Activated naive CD4-positive, alpha-beta T cell treated with anti-CD3 and anti-CD28 coated beads, Interleukin-2, amount 10 ng/mL, durations not matched to agents 7 days and 5 days (primary cell): ENCODE measurements around the gene PCDHA3.
"Not testable (repeated sequence)": the region's sequence is repeated elsewhere in the genome, so short reads cannot be mapped to it uniquely, and the experiment has no call there.

Experiments used
- CTCF ChIA-PET: fragments of 350-600 bp; sonication (Branson Sonifier 250); formaldehyde crosslinking; loops from one replicate; lab custom pipeline; 2021; ENCODE audit warnings: antibody characterized with exemption; lab: Charles Lee
- DNase-seq: peaks from one replicate; pipeline ENCODE4 v3.0.0-alpha.2; 2020
- H3K27ac Mint-ChIP-seq: one replicate; pipeline ENCODE4 v1.8.0; 2021; ENCODE audit warnings: mild to moderate bottlenecking, moderate library complexity, mixed read lengths
- H3K27me3 Mint-ChIP-seq: one replicate; pipeline ENCODE4 v1.8.0; 2021; ENCODE audit warnings: mild to moderate bottlenecking, mixed read lengths
- H3K36me3 Mint-ChIP-seq: one replicate; pipeline ENCODE4 v1.8.0; 2021; ENCODE audit warnings: mixed read lengths
- H3K4me1 Mint-ChIP-seq: one replicate; pipeline ENCODE4 v1.8.0; 2021; ENCODE audit warnings: mixed read lengths
- H3K4me3 Mint-ChIP-seq: one replicate; pipeline ENCODE4 v1.8.0; 2021; ENCODE audit warnings: mild to moderate bottlenecking, moderate library complexity, mixed read lengths
- H3K9me3 Mint-ChIP-seq: one replicate; pipeline ENCODE4 v1.8.0; 2021; ENCODE audit warnings: mixed read lengths

The PCDHA3 gene

GRCh38 chr5:140800816-140801493 is at the start of gene PCDHA3:
Gene PCDHA3, plus strand, starts transcription at chr5:140801057.
- H3K27ac Mint-ChIP-seq = peak within 1 kb of the TSS; percentile 49
- CTCF ChIA-PET = no interaction called here
- H3K4me3 Mint-ChIP-seq = peak within 1 kb of the TSS; percentile 10
- peaks cover 24% of the 10 kb centered on the region for H3K9me3 Mint-ChIP-seq
- no peak for DNase-seq
- peaks cover 4% of the 10 kb centered on the region for H3K27me3 Mint-ChIP-seq
- H3K36me3 Mint-ChIP-seq = peaks cover 2% of the 10 kb centered on the region
- H3K4me1 Mint-ChIP-seq = no peaks in the 10 kb centered on the region

- Mint-ChIP-seq H3K4me1 (no peaks in the 10 kb centered on the region), H3K27ac (no peak overlapping the region), H3K4me3 (no peak overlapping the region), H3K27me3 (no peaks in the 10 kb centered on the region), H3K9me3 (peaks cover 45% of the 10 kb centered on the region), H3K36me3 (no peaks in the 10 kb centered on the region)
- CTCF ChIA-PET = no interaction called here
- DNase-seq = no peak
These were observed 47.3 kb upstream of the PCDHA3 start for GRCh38 chr5:140753561-140753960.

- Mint-ChIP-seq H3K27ac (no peak overlapping the region), H3K4me3 (no peak overlapping the region), H3K9me3 (peaks cover 75% of the 10 kb centered on the region), H3K27me3 (no peaks in the 10 kb centered on the region), H3K4me1 (no peaks in the 10 kb centered on the region), H3K36me3 (peaks cover 3% of the 10 kb centered on the region)
- no peak for DNase-seq
- CTCF ChIA-PET = no interaction called here
These were observed 36.5 kb upstream of the PCDHA3 start for GRCh38 chr5:140764177-140764973.

- Mint-ChIP-seq H3K4me1 (no peaks in the 10 kb centered on the region), H3K4me3 (no peak overlapping the region), H3K27ac (no peak overlapping the region), H3K36me3 (peaks cover 3% of the 10 kb centered on the region), H3K27me3 (no peaks in the 10 kb centered on the region), H3K9me3 (peaks cover 69% of the 10 kb centered on the region)
- CTCF ChIA-PET = no interaction called here
- no peak for DNase-seq
These were observed 33.4 kb upstream of the PCDHA3 start for GRCh38 chr5:140767444-140767843.

GRCh38 chr5:140780512-140780911 is 20.3 kb upstream of the PCDHA3 start:
- CTCF ChIA-PET = no interaction called here
- H3K27me3 Mint-ChIP-seq = no peaks in the 10 kb centered on the region

GRCh38 chr5:140785905-140786686 is 14.8 kb upstream of the PCDHA3 start, which contains the start of gene PCDHA1:
Gene PCDHA1, plus strand, starts transcription at chr5:140786140.
- Mint-ChIP-seq H3K27me3 (peaks cover 20% of the 10 kb centered on the region), H3K36me3 (no peaks in the 10 kb centered on the region), H3K4me3 (no peak within 1 kb of the TSS), H3K9me3 (peaks cover 43% of the 10 kb centered on the region), H3K4me1 (no peaks in the 10 kb centered on the region), H3K27ac (no peak within 1 kb of the TSS)
- CTCF ChIA-PET = no interaction called here
- DNase-seq = no peak

More at GRCh38 chr5:140780512-140780911, 20.3 kb upstream of the PCDHA3 start:
- DNase-seq = no peak
- Mint-ChIP-seq H3K27ac (no peak overlapping the region), H3K9me3 (peaks cover 57% of the 10 kb centered on the region), H3K4me1 (no peaks in the 10 kb centered on the region), H3K4me3 (no peak overlapping the region), H3K36me3 (no peaks in the 10 kb centered on the region)

GRCh38 chr5:140787422-140787821 is 13.4 kb upstream of the PCDHA3 start:
- CTCF ChIA-PET = not testable (repeated sequence)
- peaks cover 36% of the 10 kb centered on the region for H3K9me3 Mint-ChIP-seq

GRCh38 chr5:140787849-140788504 is 12.9 kb upstream of the PCDHA3 start:
- DNase-seq, H3K36me3 Mint-ChIP-seq, CTCF ChIA-PET, H3K4me1 Mint-ChIP-seq, H3K27ac Mint-ChIP-seq, H3K4me3 Mint-ChIP-seq: not testable (repeated sequence)
- peaks cover 31% of the 10 kb centered on the region for H3K9me3 Mint-ChIP-seq
- peaks cover 20% of the 10 kb centered on the region for H3K27me3 Mint-ChIP-seq

More at GRCh38 chr5:140787422-140787821, 13.4 kb upstream of the PCDHA3 start:
- H3K27me3 Mint-ChIP-seq = peaks cover 20% of the 10 kb centered on the region
- H3K4me1 Mint-ChIP-seq, H3K27ac Mint-ChIP-seq, H3K36me3 Mint-ChIP-seq, H3K4me3 Mint-ChIP-seq, DNase-seq: not testable (repeated sequence)

- H3K27me3 Mint-ChIP-seq = peaks cover 29% of the 10 kb centered on the region
- peaks cover 25% of the 10 kb centered on the region for H3K9me3 Mint-ChIP-seq
- no peaks in the 10 kb centered on the region for H3K4me1 Mint-ChIP-seq
- H3K27ac Mint-ChIP-seq = no peak overlapping the region
- DNase-seq = no peak
- H3K4me3 Mint-ChIP-seq = no peak overlapping the region
- H3K36me3 Mint-ChIP-seq = no peaks in the 10 kb centered on the region
- CTCF ChIA-PET = no interaction called here
These were observed 9.8 kb upstream of the PCDHA3 start for GRCh38 chr5:140791089-140791488.

GRCh38 chr5:140794595-140795258 is 6.1 kb upstream of the PCDHA3 start, which contains the start of gene PCDHA2:
Gene PCDHA2, plus strand, starts transcription at chr5:140794852.
- Mint-ChIP-seq H3K9me3 (peaks cover 15% of the 10 kb centered on the region), H3K4me3 (no peak within 1 kb of the TSS), H3K27ac (no peak within 1 kb of the TSS), H3K27me3 (peaks cover 9% of the 10 kb centered on the region), H3K4me1 (no peaks in the 10 kb centered on the region), H3K36me3 (no peaks in the 10 kb centered on the region)
- CTCF ChIA-PET = interaction anchor here (0.6 to 1.5 kb wide), 2 partner anchors 10 to 25 kb away, joined by 3 read pairs; no protein-coding TSS in a partner anchor
- no peak for DNase-seq

GRCh38 chr5:140795259-140795641 is 5.6 kb upstream of the PCDHA3 start:
- Mint-ChIP-seq H3K36me3 (no peaks in the 10 kb centered on the region), H3K4me1 (no peaks in the 10 kb centered on the region), H3K9me3 (peaks cover 15% of the 10 kb centered on the region), H3K27me3 (peaks cover 9% of the 10 kb centered on the region), H3K4me3 (no peak overlapping the region), H3K27ac (no peak overlapping the region)
- CTCF ChIA-PET = interaction anchor here (1.5 kb wide), 1 partner anchor 11 kb away, joined by 3 read pairs; no protein-coding TSS in a partner anchor
- DNase-seq = no peak

- H3K4me3 Mint-ChIP-seq, DNase-seq, H3K36me3 Mint-ChIP-seq, H3K27ac Mint-ChIP-seq, H3K4me1 Mint-ChIP-seq: not testable (repeated sequence)
- peaks cover 11% of the 10 kb centered on the region for H3K27me3 Mint-ChIP-seq
- CTCF ChIA-PET = interaction anchor here (1.5 kb wide), 1 partner anchor 12 kb away, joined by 3 read pairs; no protein-coding TSS in a partner anchor
- peaks cover 20% of the 10 kb centered on the region for H3K9me3 Mint-ChIP-seq
These were observed 4.7 kb upstream of the PCDHA3 start for GRCh38 chr5:140796072-140796717.

GRCh38 chr5:140796718-140797095 is 4.2 kb upstream of the PCDHA3 start:
- Mint-ChIP-seq H3K36me3 (no peaks in the 10 kb centered on the region), H3K27ac (no peak overlapping the region), H3K4me1 (no peaks in the 10 kb centered on the region), H3K4me3 (no peak overlapping the region), H3K27me3 (peaks cover 13% of the 10 kb centered on the region), H3K9me3 (peaks cover 24% of the 10 kb centered on the region)
- DNase-seq = no peak
- CTCF ChIA-PET = no interaction called here
